ENCODE results near the gene FLNA.

GRCh38 chrX:154358829-154359228, 15.6 kb downstream of the FLNA start:
- TF ChIP-seq CTCF (IDR thresholded peaks at IDR 0.05; ENCODE audit: low read length) (no peak), EZH2 (optimal IDR thresholded peaks at IDR 0.05; ENCODE audit: low read depth, low read length) (no peak)
